Muscle of leg (tissue), 11 donors: ENCODE measurements around the gene EVC. TPM values are rescaled to one million over a fixed set of nuclear protein-coding genes. Genes with fewer than 3 reads are reported as not detected.

ENCODE experiments used
- DNase-seq: peaks from one replicate; pipeline ENCODE4 v3.0.0; 2013
- H3K27ac ChIP-seq: one replicate; pipeline ENCODE4 v1.5.1; 2013; ENCODE audit warnings: mild to moderate bottlenecking, low read length, control low read depth
- H3K27me3 ChIP-seq: one replicate; pipeline ENCODE4 v1.6.1; 2013; ENCODE audit warnings: low read length; ENCODE audit not compliant: control insufficient read depth, insufficient read depth
- H3K36me3 ChIP-seq: one replicate; pipeline ENCODE4 v1.6.1; 2013; ENCODE audit warnings: low read length; ENCODE audit not compliant: control insufficient read depth, insufficient read depth
- H3K4me1 ChIP-seq: one replicate; pipeline ENCODE4 v1.6.1; 2013; ENCODE audit warnings: low read length; ENCODE audit not compliant: control insufficient read depth, insufficient read depth
- H3K4me3 ChIP-seq: one replicate; pipeline ENCODE4 v1.5.1; 2013; ENCODE audit warnings: low read length, control low read depth
- H3K9me3 ChIP-seq: replicated peaks from 2 replicates; pipeline ENCODE4 v1.6.1; 2013; ENCODE audit warnings: low read depth, low read length; ENCODE audit not compliant: control insufficient read depth
- WGBS: methylation state at CpG from one replicate; pipeline ENCODE4 v1.1.5; 2013; ENCODE audit warnings: missing lambda C conversion rate; ENCODE audit not compliant: insufficient coverage; 5-methylcytosine and 5-hydroxymethylcytosine counted together
- polyA plus RNA-seq, 8 donors: library from polyadenylated mRNA; unstranded; fragments of 120-200 nt; gene quantifications; one replicate each; pipeline versions ENCODE4 v1.2.1 to v1.2.3, GENCODE V29; 2013; ENCODE audit warnings: inconsistent platforms in 1 of 8, low replicate concordance in 1 of 8; ENCODE audit not compliant: insufficient read length in 8 of 8, insufficient read depth in 1 of 8
- total RNA-seq: library from RNA; stranded (reverse); fragments of 120-200 nt; gene quantifications from one replicate; pipeline ENCODE4 v1.2.4, GENCODE V29; 2013

Gene EVC
- total and polyA plus RNA-seq, 9 donors, result 12.2 to 24.3 (median 18.6) TPM

DNA sequence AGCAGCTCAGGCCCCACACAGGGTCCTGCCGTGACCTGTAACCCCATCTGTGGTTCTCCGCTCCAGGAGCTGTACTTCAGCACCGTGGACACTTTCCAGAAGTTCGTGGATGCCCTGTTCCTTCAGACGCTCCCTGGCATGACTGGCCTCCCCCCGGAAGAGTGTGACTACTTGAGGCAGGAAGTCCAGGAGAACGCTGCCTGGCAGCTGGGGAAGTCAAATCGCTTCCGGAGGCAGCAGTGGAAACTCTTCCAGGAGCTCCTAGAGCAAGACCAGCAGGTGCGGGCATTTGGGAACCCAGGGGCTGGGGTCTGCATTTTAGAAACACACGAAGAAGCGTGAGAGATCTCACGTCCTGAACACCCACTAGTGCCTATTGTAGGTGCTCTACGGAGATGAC lies 72.5 kb downstream of the EVC start:
- Histone ChIP-seq H3K4me3 (no peak overlapping the region), H3K27me3 (no peaks in the 10 kb centered on the region), H3K9me3 (no peaks in the 10 kb centered on the region), H3K36me3 (peaks cover 40% of the 10 kb centered on the region), H3K27ac (no peak overlapping the region), H3K4me1 (no peaks in the 10 kb centered on the region)
- WGBS, result 76% methylated on average over 11 of the region's 14 CpGs
- DNase-seq, result no peak

DNA sequence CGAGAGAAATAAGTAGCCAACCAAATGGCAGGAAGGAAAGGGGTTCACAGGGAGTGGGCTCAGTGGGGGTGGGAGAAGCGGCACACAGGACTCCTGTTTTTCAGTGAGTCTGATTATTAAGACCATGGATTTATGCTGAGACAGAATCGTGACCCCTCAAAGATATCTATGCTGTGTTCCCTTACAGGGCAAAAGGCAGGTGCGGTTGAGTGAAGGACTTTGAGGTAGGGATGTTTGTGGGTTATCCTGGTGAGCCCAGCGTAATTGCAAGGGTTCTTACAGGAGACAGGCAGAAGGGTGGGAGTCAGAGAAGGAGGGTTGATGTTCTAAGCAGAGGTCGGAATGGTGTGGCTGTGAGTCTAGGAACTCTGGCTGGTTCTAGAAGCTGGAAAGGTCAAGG lies 73.0 kb downstream of the EVC start:
- 92% methylated on average over 5 of the region's 6 CpGs for WGBS
- H3K4me3 ChIP-seq, result no peak overlapping the region

GRCh38 chr4:5784960-5785611 lies 74.1 kb downstream of the EVC start:
- WGBS, result 76% methylated on average over 8 of the region's 9 CpGs
- no peak overlapping the region for H3K27ac ChIP-seq
- no peak for DNase-seq
- H3K9me3 ChIP-seq, result no peaks in the 10 kb centered on the region
- H3K36me3 ChIP-seq, result peaks cover 51% of the 10 kb centered on the region
- H3K27me3 ChIP-seq, result no peaks in the 10 kb centered on the region
- no peaks in the 10 kb centered on the region for H3K4me1 ChIP-seq
- no peak overlapping the region for H3K4me3 ChIP-seq

More for the DNA sequence above, 73.0 kb downstream of the EVC start:
- DNase-seq, result no peak
- H3K27me3 ChIP-seq, result no peaks in the 10 kb centered on the region
- peaks cover 43% of the 10 kb centered on the region for H3K36me3 ChIP-seq
- H3K27ac ChIP-seq, result no peak overlapping the region
- no peaks in the 10 kb centered on the region for H3K9me3 ChIP-seq
- H3K4me1 ChIP-seq, result no peaks in the 10 kb centered on the region

- H3K4me3 ChIP-seq, result no peak overlapping the region
- H3K27ac ChIP-seq, result no peak overlapping the region
- no peaks in the 10 kb centered on the region for H3K27me3 ChIP-seq
- H3K4me1 ChIP-seq, result no peaks in the 10 kb centered on the region
- WGBS, result no CpG with 5 or more reads among the region's 9 CpGs
- peaks cover 51% of the 10 kb centered on the region for H3K36me3 ChIP-seq
- no peak for DNase-seq
- no peaks in the 10 kb centered on the region for H3K9me3 ChIP-seq
These were observed 75.0 kb downstream of the EVC start for GRCh38 chr4:5785806-5786680.

GRCh38 chr4:5787311-5787710 lies 76.3 kb downstream of the EVC start:
- Histone ChIP-seq H3K4me3 (no peak overlapping the region), H3K27ac (no peak overlapping the region), H3K9me3 (no peaks in the 10 kb centered on the region), H3K27me3 (no peaks in the 10 kb centered on the region), H3K4me1 (no peaks in the 10 kb centered on the region), H3K36me3 (peaks cover 51% of the 10 kb centered on the region)
- WGBS, result 88% methylated on average over 6 of the region's 8 CpGs
- DNase-seq, result no peak

- H3K27ac ChIP-seq, result no peak overlapping the region
- no CpG with 5 or more reads among the region's 2 CpGs for WGBS
- H3K36me3 ChIP-seq, result peaks cover 50% of the 10 kb centered on the region
These were observed 77.1 kb downstream of the EVC start for GRCh38 chr4:5788144-5788543.

DNA sequence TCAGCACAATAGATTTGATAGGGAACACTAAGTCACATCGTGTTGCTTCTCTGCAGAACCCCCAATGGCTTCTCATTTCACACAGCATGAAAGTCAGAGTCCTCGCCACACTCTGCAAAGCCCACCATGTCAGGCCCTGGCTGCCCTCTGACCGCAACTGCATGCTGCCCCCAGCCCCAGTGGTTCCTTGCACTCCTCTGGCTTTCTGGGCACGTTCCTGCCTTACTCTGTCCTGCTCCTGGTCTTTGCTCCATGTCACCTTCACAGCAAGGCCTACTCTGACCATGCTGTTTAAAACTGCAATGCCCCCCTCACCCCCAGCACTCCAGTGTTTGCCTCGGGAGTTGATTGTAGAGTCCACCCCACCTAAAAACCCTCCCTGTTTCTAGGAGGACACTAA lies 78.1 kb downstream of the EVC start:
- 89% methylated on average over 5 of the region's 5 CpGs for WGBS
- H3K27me3 ChIP-seq, result no peaks in the 10 kb centered on the region
- H3K27ac ChIP-seq, result no peak overlapping the region
- no peaks in the 10 kb centered on the region for H3K4me1 ChIP-seq
- peaks cover 45% of the 10 kb centered on the region for H3K36me3 ChIP-seq
- H3K4me3 ChIP-seq, result no peak overlapping the region
- DNase-seq, result no peak
- H3K9me3 ChIP-seq, result no peaks in the 10 kb centered on the region

More at GRCh38 chr4:5788144-5788543, 77.1 kb downstream of the EVC start:
- Histone ChIP-seq H3K4me3 (no peak overlapping the region), H3K27me3 (no peaks in the 10 kb centered on the region), H3K4me1 (no peaks in the 10 kb centered on the region), H3K9me3 (no peaks in the 10 kb centered on the region)
- no peak for DNase-seq

DNA sequence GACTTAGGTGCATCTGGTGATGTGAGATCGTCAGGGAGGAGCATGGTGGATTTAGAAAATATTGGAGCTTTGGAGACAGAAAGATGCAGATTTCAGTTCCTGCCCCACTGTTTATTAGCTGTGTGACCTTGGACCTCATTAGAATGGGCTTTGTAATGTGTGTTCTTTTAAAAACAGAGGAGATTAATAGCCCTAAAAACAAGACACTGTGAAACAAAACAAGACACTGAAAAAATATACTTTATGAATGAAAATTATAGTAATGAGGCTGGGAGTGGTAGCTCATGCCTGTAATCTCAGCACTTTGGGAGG lies 79.5 kb downstream of the EVC start:
- DNase-seq, result no peak
- H3K4me1 ChIP-seq, result no peaks in the 10 kb centered on the region
- peaks cover 43% of the 10 kb centered on the region for H3K36me3 ChIP-seq
- no peaks in the 10 kb centered on the region for H3K27me3 ChIP-seq
- no peak overlapping the region for H3K27ac ChIP-seq
- 25% methylated on average over 1 of the region's 1 CpG for WGBS
- H3K9me3 ChIP-seq, result no peaks in the 10 kb centered on the region
- no peak overlapping the region for H3K4me3 ChIP-seq

DNA sequence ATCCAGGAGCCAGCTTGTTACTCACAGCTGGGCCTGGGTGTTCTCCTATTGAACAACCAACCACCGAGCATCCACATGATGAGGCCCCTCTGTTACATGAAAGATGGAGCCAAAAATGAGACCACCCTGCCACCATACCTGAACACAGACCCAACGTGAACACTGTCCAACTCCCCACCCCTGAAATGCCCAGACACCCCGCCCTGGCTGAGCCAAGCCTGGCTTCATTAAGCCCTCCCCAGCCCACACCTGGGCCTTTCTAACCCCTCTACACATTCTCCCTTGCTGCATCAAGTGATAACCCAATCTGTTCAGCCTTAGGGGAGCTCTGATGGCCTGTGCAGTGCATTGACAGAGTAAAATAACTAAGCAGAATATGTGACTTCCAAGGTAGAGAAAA lies 80.7 kb downstream of the EVC start:
- DNase-seq, result no peak
- WGBS, result 43% methylated on average over 1 of the region's 3 CpGs
- H3K9me3 ChIP-seq, result no peaks in the 10 kb centered on the region
- no peak overlapping the region for H3K27ac ChIP-seq
- no peak overlapping the region for H3K4me3 ChIP-seq
- H3K36me3 ChIP-seq, result peaks cover 47% of the 10 kb centered on the region
- H3K27me3 ChIP-seq, result no peaks in the 10 kb centered on the region
- H3K4me1 ChIP-seq, result no peaks in the 10 kb centered on the region

- no peak for DNase-seq
- Histone ChIP-seq H3K4me1 (peaks cover 2% of the 10 kb centered on the region), H3K27me3 (no peaks in the 10 kb centered on the region), H3K4me3 (no peak overlapping the region), H3K27ac (no peak overlapping the region), H3K36me3 (peaks cover 47% of the 10 kb centered on the region), H3K9me3 (no peaks in the 10 kb centered on the region)
- WGBS, result 88% methylated on average over 10 of the region's 13 CpGs
These were observed 82.5 kb downstream of the EVC start for GRCh38 chr4:5793514-5793913.
